GM23338 (cell line): Measurements from ENCODE around the gene CAPS. TPM values are rescaled to one million over a fixed set of nuclear protein-coding genes. Genes with fewer than 3 reads are reported as not detected.

Experiments used
- ATAC-seq: fragments of 200-7000 bp; cut with Tn5 transposase; 3 replicates; pipeline ENCODE4 v1.9.1; 2020
- DNase-seq: peaks from one replicate; pipeline ENCODE4 v3.0.0-alpha.2; 2015; ENCODE audit warnings: low spot score
- H2AFZ ChIP-seq: fragments of 200-600 bp; sonication (generic); 2 replicates; pipeline ENCODE4 v1.8.0; 2016; ENCODE audit warnings: antibody characterized with exemption, mild to moderate bottlenecking, moderate library complexity
- H3F3A ChIP-seq: fragments of 200-600 bp; sonication (generic); replicated peaks from 2 replicates; pipeline ENCODE4 v1.8.0; 2017; ENCODE audit warnings: antibody characterized with exemption, mixed run types, low read depth
- H3K27ac ChIP-seq: fragments of 200-600 bp; sonication (generic); 2 replicates; pipeline ENCODE4 v1.6.1; 2016; ENCODE audit warnings: low read depth
- H3K27me3 ChIP-seq: fragments of 200-600 bp; sonication (generic); 2 replicates; pipeline ENCODE4 v1.8.0; 2016; ENCODE audit warnings: mild to moderate bottlenecking, mixed run types, moderate library complexity; ENCODE audit not compliant: insufficient read depth
- H3K36me3 ChIP-seq: fragments of 200-600 bp; sonication (generic); 2 replicates; pipeline ENCODE4 v1.8.0; 2016; ENCODE audit warnings: mild to moderate bottlenecking; ENCODE audit not compliant: insufficient read depth
- H3K4me1 ChIP-seq: fragments of 200-600 bp; sonication (generic); 2 replicates; pipeline ENCODE4 v1.8.0; 2016; ENCODE audit warnings: mild to moderate bottlenecking, moderate library complexity; ENCODE audit not compliant: insufficient read depth
- H3K4me2 ChIP-seq: fragments of 200-600 bp; sonication (generic); 2 replicates; pipeline ENCODE4 v1.7.1; 2017; ENCODE audit warnings: mixed run types
- H3K4me3 ChIP-seq: fragments of 200-600 bp; sonication (generic); 2 replicates; pipeline ENCODE4 v1.6.1; 2016; ENCODE audit warnings: mixed run types
- H3K79me2 ChIP-seq: fragments of 200-600 bp; sonication (generic); replicated peaks from 2 replicates; pipeline ENCODE4 v1.8.0; 2017; ENCODE audit warnings: mild to moderate bottlenecking; ENCODE audit not compliant: insufficient read depth
- H3K9me2 ChIP-seq: fragments of 200-600 bp; sonication (generic); 2 replicates; pipeline ENCODE4 v1.8.0; 2017; ENCODE audit not compliant: insufficient read depth
- H4K20me1 ChIP-seq: fragments of 200-600 bp; sonication (generic); replicated peaks from 2 replicates; pipeline ENCODE4 v1.8.0; 2017; ENCODE audit warnings: mild to moderate bottlenecking; ENCODE audit not compliant: insufficient read depth
- H3K27ac Mint-ChIP-seq: 2 replicates; pipeline ENCODE4 v1.8.0; 2020; ENCODE audit warnings: inconsistent platforms, mild to moderate bottlenecking, moderate library complexity, mixed read lengths
- H3K27me3 Mint-ChIP-seq: 3 replicates; pipeline ENCODE4 v1.8.0; 2022; ENCODE audit warnings: low read depth, mild to moderate bottlenecking, moderate library complexity, mixed read lengths, inconsistent platforms; ENCODE audit not compliant: insufficient read depth, poor library complexity
- H3K36me3 Mint-ChIP-seq: 3 replicates; pipeline ENCODE4 v1.8.0; 2021; ENCODE audit warnings: low read depth, mild to moderate bottlenecking, inconsistent platforms, moderate library complexity, mixed read lengths
- H3K4me1 Mint-ChIP-seq: 3 replicates; pipeline ENCODE4 v1.8.0; 2020; ENCODE audit warnings: mild to moderate bottlenecking, inconsistent platforms, mixed read lengths
- H3K4me3 Mint-ChIP-seq: 3 replicates; pipeline ENCODE4 v1.8.0; 2021; ENCODE audit warnings: moderate library complexity, mild to moderate bottlenecking, inconsistent platforms, mixed read lengths
- H3K9me3 Mint-ChIP-seq: 3 replicates; pipeline ENCODE4 v1.8.0; 2020; ENCODE audit warnings: moderate library complexity, mild to moderate bottlenecking, inconsistent platforms, mixed read lengths
- CREB1 ChIP-seq: fragments of 250-450 bp; sonication (Bioruptor Pico); IDR thresholded peaks from 2 replicates; pipeline ENCODE4 v1.5.0; 2020; ENCODE audit warnings: low read depth, mild to moderate bottlenecking, moderate library complexity
- EZH2 ChIP-seq: fragments of 200-600 bp; sonication (generic); IDR thresholded peaks from one replicate; pipeline ENCODE4 v1.8.0; 2017; ENCODE audit warnings: antibody characterized with exemption, mild to moderate bottlenecking, low read depth; ENCODE audit not compliant: unreplicated experiment
- EZH2phosphoT487 ChIP-seq: fragments of 200-600 bp; sonication (generic); IDR thresholded peaks from one replicate; pipeline ENCODE4 v1.8.1; 2018; ENCODE audit warnings: antibody characterized with exemption; ENCODE audit not compliant: unreplicated experiment
- JUNB ChIP-seq: IDR thresholded peaks from one replicate; pipeline ENCODE4 v1.6.1; 2016; ENCODE audit warnings: antibody characterized with exemption; ENCODE audit not compliant: unreplicated experiment
- NANOG ChIP-seq: IDR thresholded peaks from 2 replicates; pipeline ENCODE4 v1.6.1; 2016; ENCODE audit warnings: antibody characterized with exemption, borderline replicate concordance
- STAT1 ChIP-seq: IDR thresholded peaks from one replicate; pipeline ENCODE4 v1.6.1; 2016; ENCODE audit warnings: antibody characterized with exemption; ENCODE audit not compliant: unreplicated experiment
- ZNF331 ChIP-seq: fragments of 250-450 bp; sonication (Bioruptor Pico); IDR thresholded peaks from 2 replicates; pipeline ENCODE4 v1.5.0; 2020; ENCODE audit warnings: low read depth, mild to moderate bottlenecking, moderate library complexity
- polyA plus RNA-seq: library from polyadenylated mRNA; unstranded; fragments of >200 nt; fragmentation: Nextera tagmentation; extraction: Ambion mirVana; gene quantifications from 2 replicates; pipeline ENCODE4 v1.2.1, GENCODE V29; 2016
- total RNA-seq: library from RNA; depleted of rRNA; stranded (reverse); fragments of >200 nt; shearing (Covaris generic); gene quantifications from 2 replicates; pipeline ENCODE4 v1.2.3, GENCODE V29; 2014
- TF ChIP-seq, protein P1 (sequence below), 2 experiments: fragments of 200-600 bp in 1 of 2; sonication (generic) in 1 of 2; conservative IDR thresholded peaks; 2 replicates each; pipeline versions ENCODE4 v1.5.1 to v1.6.1; 2016 to 2017; ENCODE audit warnings: antibody characterized with exemption in 2 of 2, low read depth in 2 of 2, mild to moderate bottlenecking in 2 of 2, moderate library complexity in 1 of 2
- TF ChIP-seq, protein P2 (sequence below): IDR thresholded peaks from one replicate; pipeline ENCODE4 v1.6.1; 2018; ENCODE audit warnings: antibody characterized with exemption; ENCODE audit not compliant: unreplicated experiment
- TF ChIP-seq, protein P3 (sequence below): fragments of 250-450 bp; sonication (Bioruptor Pico); IDR thresholded peaks from 2 replicates; pipeline ENCODE4 v1.5.0; 2020; ENCODE audit warnings: mild to moderate bottlenecking, moderate library complexity

The CAPS gene
- total and polyA plus RNA-seq, 2 experiments from 2014 or later: 1.5 to 3.2 TPM

GRCh38 chr19:5895890-5896289 is 18.2 kb upstream of the CAPS start:
- Histone ChIP-seq H3K4me1 (no peaks in the 10 kb centered on the region), H3K4me2 (no peak overlapping the region), H3K36me3 (no peaks in the 10 kb centered on the region), H3K4me3 (no peak overlapping the region), H3K27ac (no peak overlapping the region), H3K79me2 (peaks cover 16% of the 10 kb centered on the region), H4K20me1 (peaks cover 25% of the 10 kb centered on the region), H3F3A (no peaks in the 10 kb centered on the region), H3K27me3 (no peaks in the 10 kb centered on the region), H2AFZ (no peak overlapping the region), H3K9me2 (no peaks in the 10 kb centered on the region)
- H3K4me3 Mint-ChIP-seq: no peak overlapping the region
- H3K27ac Mint-ChIP-seq: no peak overlapping the region
- DNase-seq: no peak
- no peak for TF ChIP-seq ZNF331 (CRISPR knock-in tag)
- no peak for TF ChIP-seq CREB1 (CRISPR knock-in tag)
- TF ChIP-seq, protein P1, sequence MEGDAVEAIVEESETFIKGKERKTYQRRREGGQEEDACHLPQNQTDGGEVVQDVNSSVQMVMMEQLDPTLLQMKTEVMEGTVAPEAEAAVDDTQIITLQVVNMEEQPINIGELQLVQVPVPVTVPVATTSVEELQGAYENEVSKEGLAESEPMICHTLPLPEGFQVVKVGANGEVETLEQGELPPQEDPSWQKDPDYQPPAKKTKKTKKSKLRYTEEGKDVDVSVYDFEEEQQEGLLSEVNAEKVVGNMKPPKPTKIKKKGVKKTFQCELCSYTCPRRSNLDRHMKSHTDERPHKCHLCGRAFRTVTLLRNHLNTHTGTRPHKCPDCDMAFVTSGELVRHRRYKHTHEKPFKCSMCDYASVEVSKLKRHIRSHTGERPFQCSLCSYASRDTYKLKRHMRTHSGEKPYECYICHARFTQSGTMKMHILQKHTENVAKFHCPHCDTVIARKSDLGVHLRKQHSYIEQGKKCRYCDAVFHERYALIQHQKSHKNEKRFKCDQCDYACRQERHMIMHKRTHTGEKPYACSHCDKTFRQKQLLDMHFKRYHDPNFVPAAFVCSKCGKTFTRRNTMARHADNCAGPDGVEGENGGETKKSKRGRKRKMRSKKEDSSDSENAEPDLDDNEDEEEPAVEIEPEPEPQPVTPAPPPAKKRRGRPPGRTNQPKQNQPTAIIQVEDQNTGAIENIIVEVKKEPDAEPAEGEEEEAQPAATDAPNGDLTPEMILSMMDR (conservative IDR thresholded peaks at IDR 0.05; ENCODE audit: low read depth in 2 of 2): no peak
- TF ChIP-seq JUNB: no peak
- TF ChIP-seq, protein P2, sequence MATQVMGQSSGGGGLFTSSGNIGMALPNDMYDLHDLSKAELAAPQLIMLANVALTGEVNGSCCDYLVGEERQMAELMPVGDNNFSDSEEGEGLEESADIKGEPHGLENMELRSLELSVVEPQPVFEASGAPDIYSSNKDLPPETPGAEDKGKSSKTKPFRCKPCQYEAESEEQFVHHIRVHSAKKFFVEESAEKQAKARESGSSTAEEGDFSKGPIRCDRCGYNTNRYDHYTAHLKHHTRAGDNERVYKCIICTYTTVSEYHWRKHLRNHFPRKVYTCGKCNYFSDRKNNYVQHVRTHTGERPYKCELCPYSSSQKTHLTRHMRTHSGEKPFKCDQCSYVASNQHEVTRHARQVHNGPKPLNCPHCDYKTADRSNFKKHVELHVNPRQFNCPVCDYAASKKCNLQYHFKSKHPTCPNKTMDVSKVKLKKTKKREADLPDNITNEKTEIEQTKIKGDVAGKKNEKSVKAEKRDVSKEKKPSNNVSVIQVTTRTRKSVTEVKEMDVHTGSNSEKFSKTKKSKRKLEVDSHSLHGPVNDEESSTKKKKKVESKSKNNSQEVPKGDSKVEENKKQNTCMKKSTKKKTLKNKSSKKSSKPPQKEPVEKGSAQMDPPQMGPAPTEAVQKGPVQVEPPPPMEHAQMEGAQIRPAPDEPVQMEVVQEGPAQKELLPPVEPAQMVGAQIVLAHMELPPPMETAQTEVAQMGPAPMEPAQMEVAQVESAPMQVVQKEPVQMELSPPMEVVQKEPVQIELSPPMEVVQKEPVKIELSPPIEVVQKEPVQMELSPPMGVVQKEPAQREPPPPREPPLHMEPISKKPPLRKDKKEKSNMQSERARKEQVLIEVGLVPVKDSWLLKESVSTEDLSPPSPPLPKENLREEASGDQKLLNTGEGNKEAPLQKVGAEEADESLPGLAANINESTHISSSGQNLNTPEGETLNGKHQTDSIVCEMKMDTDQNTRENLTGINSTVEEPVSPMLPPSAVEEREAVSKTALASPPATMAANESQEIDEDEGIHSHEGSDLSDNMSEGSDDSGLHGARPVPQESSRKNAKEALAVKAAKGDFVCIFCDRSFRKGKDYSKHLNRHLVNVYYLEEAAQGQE: no peak
- TF ChIP-seq, protein P3, sequence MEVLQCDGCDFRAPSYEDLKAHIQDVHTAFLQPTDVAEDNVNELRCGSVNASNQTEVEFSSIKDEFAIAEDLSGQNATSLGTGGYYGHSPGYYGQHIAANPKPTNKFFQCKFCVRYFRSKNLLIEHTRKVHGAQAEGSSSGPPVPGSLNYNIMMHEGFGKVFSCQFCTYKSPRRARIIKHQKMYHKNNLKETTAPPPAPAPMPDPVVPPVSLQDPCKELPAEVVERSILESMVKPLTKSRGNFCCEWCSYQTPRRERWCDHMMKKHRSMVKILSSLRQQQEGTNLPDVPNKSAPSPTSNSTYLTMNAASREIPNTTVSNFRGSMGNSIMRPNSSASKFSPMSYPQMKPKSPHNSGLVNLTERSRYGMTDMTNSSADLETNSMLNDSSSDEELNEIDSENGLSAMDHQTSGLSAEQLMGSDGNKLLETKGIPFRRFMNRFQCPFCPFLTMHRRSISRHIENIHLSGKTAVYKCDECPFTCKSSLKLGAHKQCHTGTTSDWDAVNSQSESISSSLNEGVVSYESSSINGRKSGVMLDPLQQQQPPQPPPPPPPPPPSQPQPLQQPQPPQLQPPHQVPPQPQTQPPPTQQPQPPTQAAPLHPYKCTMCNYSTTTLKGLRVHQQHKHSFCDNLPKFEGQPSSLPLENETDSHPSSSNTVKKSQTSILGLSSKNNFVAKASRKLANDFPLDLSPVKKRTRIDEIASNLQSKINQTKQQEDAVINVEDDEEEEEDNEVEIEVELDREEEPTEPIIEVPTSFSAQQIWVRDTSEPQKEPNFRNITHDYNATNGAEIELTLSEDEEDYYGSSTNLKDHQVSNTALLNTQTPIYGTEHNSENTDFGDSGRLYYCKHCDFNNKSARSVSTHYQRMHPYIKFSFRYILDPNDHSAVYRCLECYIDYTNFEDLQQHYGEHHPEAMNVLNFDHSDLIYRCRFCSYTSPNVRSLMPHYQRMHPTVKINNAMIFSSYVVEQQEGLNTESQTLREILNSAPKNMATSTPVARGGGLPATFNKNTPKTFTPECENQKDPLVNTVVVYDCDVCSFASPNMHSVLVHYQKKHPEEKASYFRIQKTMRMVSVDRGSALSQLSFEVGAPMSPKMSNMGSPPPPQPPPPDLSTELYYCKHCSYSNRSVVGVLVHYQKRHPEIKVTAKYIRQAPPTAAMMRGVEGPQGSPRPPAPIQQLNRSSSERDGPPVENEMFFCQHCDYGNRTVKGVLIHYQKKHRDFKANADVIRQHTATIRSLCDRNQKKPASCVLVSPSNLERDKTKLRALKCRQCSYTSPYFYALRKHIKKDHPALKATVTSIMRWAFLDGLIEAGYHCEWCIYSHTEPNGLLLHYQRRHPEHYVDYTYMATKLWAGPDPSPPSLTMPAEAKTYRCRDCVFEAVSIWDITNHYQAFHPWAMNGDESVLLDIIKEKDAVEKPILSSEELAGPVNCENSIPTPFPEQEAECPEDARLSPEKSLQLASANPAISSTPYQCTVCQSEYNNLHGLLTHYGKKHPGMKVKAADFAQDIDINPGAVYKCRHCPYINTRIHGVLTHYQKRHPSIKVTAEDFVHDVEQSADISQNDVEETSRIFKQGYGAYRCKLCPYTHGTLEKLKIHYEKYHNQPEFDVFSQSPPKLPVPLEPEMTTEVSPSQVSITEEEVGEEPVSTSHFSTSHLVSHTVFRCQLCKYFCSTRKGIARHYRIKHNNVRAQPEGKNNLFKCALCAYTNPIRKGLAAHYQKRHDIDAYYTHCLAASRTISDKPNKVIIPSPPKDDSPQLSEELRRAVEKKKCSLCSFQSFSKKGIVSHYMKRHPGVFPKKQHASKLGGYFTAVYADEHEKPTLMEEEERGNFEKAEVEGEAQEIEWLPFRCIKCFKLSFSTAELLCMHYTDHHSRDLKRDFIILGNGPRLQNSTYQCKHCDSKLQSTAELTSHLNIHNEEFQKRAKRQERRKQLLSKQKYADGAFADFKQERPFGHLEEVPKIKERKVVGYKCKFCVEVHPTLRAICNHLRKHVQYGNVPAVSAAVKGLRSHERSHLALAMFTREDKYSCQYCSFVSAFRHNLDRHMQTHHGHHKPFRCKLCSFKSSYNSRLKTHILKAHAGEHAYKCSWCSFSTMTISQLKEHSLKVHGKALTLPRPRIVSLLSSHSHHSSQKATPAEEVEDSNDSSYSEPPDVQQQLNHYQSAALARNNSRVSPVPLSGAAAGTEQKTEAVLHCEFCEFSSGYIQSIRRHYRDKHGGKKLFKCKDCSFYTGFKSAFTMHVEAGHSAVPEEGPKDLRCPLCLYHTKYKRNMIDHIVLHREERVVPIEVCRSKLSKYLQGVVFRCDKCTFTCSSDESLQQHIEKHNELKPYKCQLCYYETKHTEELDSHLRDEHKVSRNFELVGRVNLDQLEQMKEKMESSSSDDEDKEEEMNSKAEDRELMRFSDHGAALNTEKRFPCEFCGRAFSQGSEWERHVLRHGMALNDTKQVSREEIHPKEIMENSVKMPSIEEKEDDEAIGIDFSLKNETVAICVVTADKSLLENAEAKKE (CRISPR knock-in tag): no peak
- TF ChIP-seq EZH2: no peak
- no peak for TF ChIP-seq STAT1
- no peak for TF ChIP-seq EZH2phosphoT487
- TF ChIP-seq NANOG: no peak
- no peaks in the 10 kb centered on the region for H3K9me3 Mint-ChIP-seq
- H3K27me3 Mint-ChIP-seq: peaks cover 7% of the 10 kb centered on the region
- no peaks in the 10 kb centered on the region; the same call in 1 of the 3 replicates for H3K4me1 Mint-ChIP-seq
- peaks cover 15% of the 10 kb centered on the region for H3K36me3 Mint-ChIP-seq
- ATAC-seq: no peak
